NCI-H2196 (cell line): ENCODE results near the gene VEZF1.

Experiments used
- DNase-seq: peaks from one replicate; lab custom pipeline; 2025; ENCODE audit not compliant: unreplicated experiment; lab: John Stamatoyannopoulos, UW

Gene VEZF1

GRCh38 chr17:57931488-57932137 lies 56.4 kb downstream of the VEZF1 start:
- DNase-seq = no peak

DNA sequence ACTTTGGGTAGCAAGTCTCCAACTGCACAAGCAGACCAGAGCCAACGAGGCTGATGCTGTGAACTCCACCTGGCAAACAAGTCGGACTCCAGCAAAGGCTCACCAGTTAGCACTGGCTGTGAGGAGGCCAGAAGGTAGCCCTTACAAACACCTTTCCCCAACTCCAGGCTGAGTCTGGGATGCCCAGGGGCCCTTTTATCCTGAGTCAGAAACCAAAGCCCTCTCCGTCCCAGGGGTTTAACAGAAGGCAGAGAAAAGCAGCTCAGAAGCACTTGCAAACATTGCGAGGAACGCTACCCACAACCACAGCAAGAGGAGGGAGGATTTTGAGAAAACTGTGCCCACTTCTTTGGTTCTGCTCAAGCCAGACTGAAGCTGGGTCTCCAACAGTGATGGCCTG lies 57.8 kb downstream of the VEZF1 start:
- no peak for DNase-seq

DNA sequence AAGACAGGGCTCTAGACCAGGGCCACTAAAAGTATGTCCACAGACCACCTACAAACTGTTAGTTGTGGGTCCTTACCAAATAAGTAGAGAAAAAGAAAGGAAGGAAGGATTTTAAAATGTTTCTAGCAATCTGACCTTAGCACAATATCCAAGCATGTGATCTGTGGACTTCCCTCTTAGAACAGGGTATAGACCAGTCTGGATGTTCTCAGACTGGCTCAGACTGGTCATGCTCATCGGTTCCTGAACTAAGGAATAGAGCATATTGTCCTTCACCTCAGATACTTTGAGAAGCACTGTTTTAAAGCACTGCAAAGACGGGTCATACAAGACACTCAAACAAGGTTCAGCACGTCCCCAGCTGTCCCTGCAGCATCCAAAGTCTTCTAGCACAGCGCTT lies 58.7 kb downstream of the VEZF1 start:
- no peak for DNase-seq

- DNase-seq = no peak
These were observed 59.1 kb downstream of the VEZF1 start for GRCh38 chr17:57928928-57929327.

GRCh38 chr17:57927048-57927723 lies 60.9 kb downstream of the VEZF1 start:
- DNase-seq = peak; percentile 80

DNA sequence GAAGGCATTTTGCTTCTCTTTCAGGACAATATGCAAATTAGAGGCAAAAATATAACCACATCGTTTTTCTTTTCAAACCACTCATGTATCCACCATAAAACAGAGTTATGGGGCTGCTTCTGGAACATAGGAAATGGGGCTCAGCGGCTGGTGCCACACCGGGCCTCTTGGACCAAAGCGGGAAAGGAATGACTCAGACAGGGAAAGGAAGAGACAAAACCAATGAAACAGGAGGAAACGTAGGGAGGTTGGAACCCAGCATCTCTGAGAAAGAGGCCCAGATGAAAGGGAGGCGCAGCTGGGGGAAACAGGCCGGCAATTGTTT lies 61.4 kb downstream of the VEZF1 start:
- DNase-seq = no peak

GRCh38 chr17:57925361-57925990 lies 62.6 kb downstream of the VEZF1 start:
- DNase-seq = no peak

- DNase-seq = no peak
These were observed 63.4 kb downstream of the VEZF1 start for GRCh38 chr17:57924677-57925076.
